AG09319 (cell line): Measurements from ENCODE around the gene CASZ1.

Experiments
- DNase-seq: peaks from one replicate; pipeline ENCODE4 v3.0.0-alpha.2; 2010; ENCODE audit warnings: low read depth; ENCODE audit errors: extremely low read depth
- CTCF ChIP-seq: IDR thresholded peaks from 2 replicates; pipeline ENCODE4 v1.5.1; 2011; ENCODE audit warnings: low read depth, mild to moderate bottlenecking, inconsistent platforms, low read length, moderate library complexity

CASZ1 gene

DNA sequence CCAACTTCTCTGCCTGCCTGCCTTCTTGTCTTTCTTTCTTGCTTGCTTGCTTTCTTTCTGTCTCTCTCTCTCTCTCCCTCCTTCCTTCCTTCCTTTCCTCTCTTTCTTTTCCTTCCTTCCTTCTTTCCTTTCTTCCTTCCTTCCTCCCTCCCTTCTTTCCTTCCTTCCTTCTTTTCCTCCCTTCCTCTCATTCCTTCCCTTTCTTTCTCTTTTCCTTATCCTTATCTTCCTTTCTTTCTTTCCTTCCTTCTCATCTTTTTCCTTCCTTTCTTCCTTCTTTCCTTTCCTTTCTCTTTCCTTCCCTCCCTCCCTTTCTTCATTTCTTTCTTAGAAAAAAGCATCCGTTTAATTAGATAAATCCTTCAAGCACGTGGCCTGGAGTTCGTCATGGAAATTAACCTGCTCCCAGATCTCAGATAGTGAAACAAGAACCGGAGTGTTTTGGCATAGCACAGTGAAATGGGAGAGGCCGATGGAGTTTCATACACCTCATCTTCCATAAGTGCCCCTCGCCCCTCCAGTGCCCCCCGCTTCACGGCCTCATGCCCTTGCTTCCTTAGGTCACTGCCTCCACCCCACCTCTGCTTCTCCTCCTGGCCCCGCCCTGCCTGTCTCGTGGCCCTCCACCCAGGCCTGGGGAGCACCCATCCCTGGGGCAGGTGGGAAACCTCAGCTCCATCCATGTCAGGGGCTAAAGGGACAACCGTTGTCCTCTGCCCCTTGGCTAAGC lies 11.3 kb downstream of the CASZ1 start:
- TF ChIP-seq CTCF, result no peak
- no peak for DNase-seq

DNA sequence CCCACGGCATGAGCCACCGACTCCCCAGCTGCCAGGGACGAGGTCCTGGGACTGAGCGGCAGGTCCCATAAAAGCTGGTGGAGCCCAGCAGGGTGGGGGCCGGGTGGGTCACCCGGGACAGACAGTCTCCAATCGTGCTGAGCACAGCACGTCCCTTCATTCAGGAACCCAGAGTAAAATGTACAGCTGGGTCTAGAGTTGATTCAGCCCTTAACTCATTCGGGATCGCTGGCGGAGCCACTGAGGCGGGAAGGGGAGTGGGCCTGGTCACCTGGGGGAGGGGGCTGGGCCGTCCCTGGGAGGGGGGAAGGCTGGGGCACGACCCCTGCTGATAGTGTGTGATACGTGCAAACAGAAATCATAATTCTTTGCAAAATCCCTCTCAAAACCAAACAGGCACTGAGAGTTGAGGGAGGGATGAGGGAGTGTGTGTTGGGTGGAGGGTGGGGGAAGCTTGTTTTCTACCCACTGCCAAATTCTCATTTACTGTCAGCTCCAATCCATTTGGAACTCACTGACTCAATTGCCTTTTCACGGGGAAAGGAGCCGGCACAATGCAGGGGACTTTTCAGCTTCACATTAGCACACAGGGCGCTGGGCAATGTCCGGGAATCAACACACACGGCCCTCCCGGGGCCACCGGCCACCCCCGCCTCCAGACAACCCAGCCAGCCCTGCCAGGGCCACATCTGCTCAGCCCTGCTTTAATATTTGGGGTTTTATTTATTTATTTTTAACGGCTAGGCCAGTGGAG lies 13.8 kb downstream of the CASZ1 start:
- DNase-seq, result no peak
- no peak for TF ChIP-seq CTCF

GRCh38 chr1:10781137-10781536 lies 15.3 kb downstream of the CASZ1 start:
- no peak for TF ChIP-seq CTCF
- DNase-seq, result no peak

DNA sequence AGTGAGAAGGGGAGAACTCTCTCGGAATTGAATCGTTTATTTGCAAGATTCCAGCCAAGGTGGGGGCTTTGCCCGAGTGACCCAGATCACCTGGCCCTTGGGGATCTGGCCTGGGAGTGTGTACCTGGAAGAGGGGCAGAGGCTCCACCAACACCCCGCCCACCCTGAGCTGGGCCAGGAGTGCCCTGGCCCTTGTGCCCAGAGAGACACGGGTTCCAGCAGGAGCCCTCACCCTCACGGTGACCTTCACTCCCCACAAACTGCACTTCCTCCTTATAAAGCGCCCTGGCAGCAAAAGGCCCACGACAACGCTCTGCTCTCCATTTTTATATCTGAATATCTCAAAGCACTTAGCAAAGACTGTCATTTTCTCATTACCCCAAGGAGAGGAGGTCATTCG lies 16.6 kb downstream of the CASZ1 start:
- TF ChIP-seq CTCF, result no peak
- DNase-seq, result no peak

DNA sequence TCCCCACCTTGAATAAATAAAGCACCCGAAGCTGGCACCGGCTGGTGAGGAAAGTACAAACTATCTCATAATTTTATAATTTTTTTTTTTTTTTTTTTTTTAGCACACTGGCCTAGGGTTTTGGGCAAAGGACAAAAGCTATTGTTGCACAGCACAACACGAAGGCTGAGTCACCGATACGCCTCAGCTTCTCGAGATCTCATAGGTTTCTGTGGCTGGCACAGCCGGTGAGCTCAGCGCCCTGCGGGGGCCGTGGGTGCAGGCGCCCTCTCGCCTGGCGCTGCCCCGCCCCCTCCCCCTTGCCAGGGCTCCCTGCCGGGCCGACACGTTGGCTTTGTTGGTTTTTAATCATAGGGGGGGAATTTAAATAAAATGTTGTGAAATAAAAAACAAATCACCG lies 17.2 kb downstream of the CASZ1 start:
- DNase-seq, result no peak

DNA sequence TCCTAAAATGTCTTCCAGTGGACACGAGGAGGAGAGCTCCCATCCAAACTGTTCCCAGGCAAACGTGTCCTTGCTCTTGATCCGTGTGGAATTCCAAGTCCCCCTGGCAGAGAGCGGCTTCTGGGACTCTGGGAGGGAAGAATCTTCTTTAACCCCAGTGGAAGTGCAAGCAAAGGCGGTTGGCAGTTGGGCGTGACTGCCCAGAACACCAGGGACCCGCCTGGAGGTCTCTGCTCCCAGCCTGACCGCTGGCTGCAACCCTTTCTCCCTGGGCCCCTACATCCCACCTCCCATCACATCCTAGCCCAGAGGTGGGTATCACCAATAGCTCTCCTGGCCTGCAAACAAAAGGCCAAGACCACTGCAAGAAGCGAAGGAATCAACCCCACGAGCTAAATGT lies 17.8 kb downstream of the CASZ1 start:
- no peak for TF ChIP-seq CTCF
- no peak for DNase-seq

More for the DNA sequence above, 17.2 kb downstream of the CASZ1 start:
- TF ChIP-seq CTCF, result no peak

GRCh38 chr1:10777749-10778574 lies 18.5 kb downstream of the CASZ1 start:
- DNase-seq, result no peak
- TF ChIP-seq CTCF, result no peak
